Loucy (cell line): ENCODE data around the gene TXLNB.

Source experiments
- EZH2phosphoT487 ChIP-seq: fragments of 200-600 bp; IDR thresholded peaks from 2 replicates; pipeline ENCODE4 v1.6.1; 2018; ENCODE audit warnings: antibody characterized with exemption, mild to moderate bottlenecking, moderate library complexity, borderline replicate concordance
- TF ChIP-seq, protein P1 (sequence below): fragments of 200-600 bp; sonication (generic); conservative IDR thresholded peaks from 2 replicates; pipeline ENCODE4 v1.5.1; 2014; ENCODE audit warnings: mild to moderate bottlenecking, antibody characterized with exemption, low read length

GRCh38 chr6:139256087-139256486, 35.7 kb downstream of the TXLNB start:
- TF ChIP-seq, protein P1, sequence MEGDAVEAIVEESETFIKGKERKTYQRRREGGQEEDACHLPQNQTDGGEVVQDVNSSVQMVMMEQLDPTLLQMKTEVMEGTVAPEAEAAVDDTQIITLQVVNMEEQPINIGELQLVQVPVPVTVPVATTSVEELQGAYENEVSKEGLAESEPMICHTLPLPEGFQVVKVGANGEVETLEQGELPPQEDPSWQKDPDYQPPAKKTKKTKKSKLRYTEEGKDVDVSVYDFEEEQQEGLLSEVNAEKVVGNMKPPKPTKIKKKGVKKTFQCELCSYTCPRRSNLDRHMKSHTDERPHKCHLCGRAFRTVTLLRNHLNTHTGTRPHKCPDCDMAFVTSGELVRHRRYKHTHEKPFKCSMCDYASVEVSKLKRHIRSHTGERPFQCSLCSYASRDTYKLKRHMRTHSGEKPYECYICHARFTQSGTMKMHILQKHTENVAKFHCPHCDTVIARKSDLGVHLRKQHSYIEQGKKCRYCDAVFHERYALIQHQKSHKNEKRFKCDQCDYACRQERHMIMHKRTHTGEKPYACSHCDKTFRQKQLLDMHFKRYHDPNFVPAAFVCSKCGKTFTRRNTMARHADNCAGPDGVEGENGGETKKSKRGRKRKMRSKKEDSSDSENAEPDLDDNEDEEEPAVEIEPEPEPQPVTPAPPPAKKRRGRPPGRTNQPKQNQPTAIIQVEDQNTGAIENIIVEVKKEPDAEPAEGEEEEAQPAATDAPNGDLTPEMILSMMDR = no peak
- no peak for TF ChIP-seq EZH2phosphoT487
